Stimulated activated CD4-positive, alpha-beta T cell treated with anti-CD3 and anti-CD28 coated beads, Interleukin-2, amount 100 ng/mL, for 24 hours (primary cell): ENCODE results near the gene RALGAPA2.

Experiments used
- DNase-seq, 2 donors: peaks; one replicate each; pipeline ENCODE4 v3.0.0-alpha.2; 2020

The RALGAPA2 gene

GRCh38 chr20:20425823-20426654, 286.4 kb downstream of the RALGAPA2 start:
- no peak for DNase-seq

- DNase-seq: no peak
Measured at GRCh38 chr20:20423117-20423516, 289.3 kb downstream of the RALGAPA2 start.

- no peak for DNase-seq
Measured at GRCh38 chr20:20417876-20418676, 294.4 kb downstream of the RALGAPA2 start.

- DNase-seq: no peak
Measured at GRCh38 chr20:20415321-20415720, 297.1 kb downstream of the RALGAPA2 start.

- DNase-seq: no peak
Measured at GRCh38 chr20:20414640-20415220, 297.7 kb downstream of the RALGAPA2 start.

GRCh38 chr20:20413810-20414281, 298.6 kb downstream of the RALGAPA2 start:
- DNase-seq: no peak

- DNase-seq: peak; percentile 26 to 28
Measured at GRCh38 chr20:20412750-20413149, 299.7 kb downstream of the RALGAPA2 start.

- DNase-seq: no peak
Measured at GRCh38 chr20:20411836-20412235, 300.6 kb downstream of the RALGAPA2 start.

GRCh38 chr20:20411402-20411801, 301.0 kb downstream of the RALGAPA2 start:
- no peak for DNase-seq

GRCh38 chr20:20410678-20411077, 301.8 kb downstream of the RALGAPA2 start:
- no peak for DNase-seq

- no peak for DNase-seq
Measured at GRCh38 chr20:20409331-20409730, 303.1 kb downstream of the RALGAPA2 start.

GRCh38 chr20:20407891-20408805, 304.3 kb downstream of the RALGAPA2 start:
- no peak for DNase-seq

GRCh38 chr20:20406306-20406705, 306.1 kb downstream of the RALGAPA2 start:
- no peak for DNase-seq

- no peak for DNase-seq
Measured at GRCh38 chr20:20405623-20406022, 306.8 kb downstream of the RALGAPA2 start.

- DNase-seq: no peak
Measured at GRCh38 chr20:20404633-20405032, 307.8 kb downstream of the RALGAPA2 start.

GRCh38 chr20:20401991-20402390, 310.5 kb downstream of the RALGAPA2 start:
- DNase-seq: no peak

- DNase-seq: no peak
Measured at GRCh38 chr20:20399531-20400500, 312.6 kb downstream of the RALGAPA2 start.

- DNase-seq: no peak
Measured at GRCh38 chr20:20398123-20398522, 314.3 kb downstream of the RALGAPA2 start.

- DNase-seq: no peak
Measured at GRCh38 chr20:20396794-20397193, 315.6 kb downstream of the RALGAPA2 start.

GRCh38 chr20:20395903-20396568, 316.4 kb downstream of the RALGAPA2 start:
- no peak for DNase-seq

GRCh38 chr20:20395087-20395486, 317.4 kb downstream of the RALGAPA2 start:
- no peak for DNase-seq
